ENCODE data around the gene CCSER1. TPM values are rescaled to one million over a fixed set of nuclear protein-coding genes. Genes with fewer than 3 reads are reported as not detected.
A peak's percentile ranks its signal among the peaks of the same experiment; 100 is the strongest.

The CCSER1 gene
- total RNA-seq, 3 donors from 2014 or later (not counting 1 experiment from before 2014, with no cell fraction given): 0.87 to 1.1 (median 1.1) TPM

DNA sequence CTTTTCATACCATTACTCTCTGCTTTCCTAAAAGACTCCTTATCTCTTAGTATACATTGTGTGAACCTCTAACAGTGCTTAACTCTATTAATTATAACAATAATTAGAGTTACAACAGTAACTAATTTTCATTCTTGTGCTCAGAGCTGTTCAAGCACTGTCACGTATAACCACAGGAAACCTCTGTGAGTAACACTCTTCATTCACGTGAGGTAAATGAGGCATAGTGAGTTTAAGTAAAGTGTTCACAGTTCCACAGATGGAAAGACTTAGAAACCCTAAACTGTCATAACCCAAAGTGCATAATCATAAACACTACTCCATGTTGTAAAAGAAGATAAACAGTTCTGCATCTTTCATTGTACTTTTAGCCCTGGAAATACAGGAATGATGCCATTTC, 222.4 kb downstream of the CCSER1 start:
- TF ChIP-seq, protein P1, sequence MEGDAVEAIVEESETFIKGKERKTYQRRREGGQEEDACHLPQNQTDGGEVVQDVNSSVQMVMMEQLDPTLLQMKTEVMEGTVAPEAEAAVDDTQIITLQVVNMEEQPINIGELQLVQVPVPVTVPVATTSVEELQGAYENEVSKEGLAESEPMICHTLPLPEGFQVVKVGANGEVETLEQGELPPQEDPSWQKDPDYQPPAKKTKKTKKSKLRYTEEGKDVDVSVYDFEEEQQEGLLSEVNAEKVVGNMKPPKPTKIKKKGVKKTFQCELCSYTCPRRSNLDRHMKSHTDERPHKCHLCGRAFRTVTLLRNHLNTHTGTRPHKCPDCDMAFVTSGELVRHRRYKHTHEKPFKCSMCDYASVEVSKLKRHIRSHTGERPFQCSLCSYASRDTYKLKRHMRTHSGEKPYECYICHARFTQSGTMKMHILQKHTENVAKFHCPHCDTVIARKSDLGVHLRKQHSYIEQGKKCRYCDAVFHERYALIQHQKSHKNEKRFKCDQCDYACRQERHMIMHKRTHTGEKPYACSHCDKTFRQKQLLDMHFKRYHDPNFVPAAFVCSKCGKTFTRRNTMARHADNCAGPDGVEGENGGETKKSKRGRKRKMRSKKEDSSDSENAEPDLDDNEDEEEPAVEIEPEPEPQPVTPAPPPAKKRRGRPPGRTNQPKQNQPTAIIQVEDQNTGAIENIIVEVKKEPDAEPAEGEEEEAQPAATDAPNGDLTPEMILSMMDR (IDR thresholded peaks at IDR 0.05): no peak
- Histone ChIP-seq H3K27ac (ENCODE audit: low read length) (no peak overlapping the region), H3K4me3 (ENCODE audit: low read length) (no peak overlapping the region), H3K36me3 (ENCODE audit: control insufficient read depth, insufficient read depth, low read length) (no peaks in the 10 kb centered on the region), H3K4me1 (ENCODE audit: control insufficient read depth, insufficient read depth, low read length) (no peaks in the 10 kb centered on the region), H3K9me3 (ENCODE audit: control insufficient read depth, insufficient read depth, low read length) (no peaks in the 10 kb centered on the region), H3K27me3 (ENCODE audit: control insufficient read depth, insufficient read depth, low read length) (no peaks in the 10 kb centered on the region)
- no CpG with 5 or more reads among the region's 2 CpGs for WGBS (ENCODE audit: insufficient coverage)
- Mint-ChIP-seq H3K36me3 (no peaks in the 10 kb centered on the region), H3K4me1 (no peaks in the 10 kb centered on the region), H3K4me3 (no peak overlapping the region), H3K27ac (no peak overlapping the region), H3K9me3 (peaks cover 0 to 2% of the 10 kb centered on the region in 2 donors), H3K27me3 (ENCODE audit: low read depth in 2 of 2) (no peaks in the 10 kb centered on the region)
- DNase-seq: no peak
- ATAC-seq: peak in 2 of 3 donors; percentile 46 to 63
- intact Hi-C loops (cut with micrococcal nuclease): no loop called here

DNA sequence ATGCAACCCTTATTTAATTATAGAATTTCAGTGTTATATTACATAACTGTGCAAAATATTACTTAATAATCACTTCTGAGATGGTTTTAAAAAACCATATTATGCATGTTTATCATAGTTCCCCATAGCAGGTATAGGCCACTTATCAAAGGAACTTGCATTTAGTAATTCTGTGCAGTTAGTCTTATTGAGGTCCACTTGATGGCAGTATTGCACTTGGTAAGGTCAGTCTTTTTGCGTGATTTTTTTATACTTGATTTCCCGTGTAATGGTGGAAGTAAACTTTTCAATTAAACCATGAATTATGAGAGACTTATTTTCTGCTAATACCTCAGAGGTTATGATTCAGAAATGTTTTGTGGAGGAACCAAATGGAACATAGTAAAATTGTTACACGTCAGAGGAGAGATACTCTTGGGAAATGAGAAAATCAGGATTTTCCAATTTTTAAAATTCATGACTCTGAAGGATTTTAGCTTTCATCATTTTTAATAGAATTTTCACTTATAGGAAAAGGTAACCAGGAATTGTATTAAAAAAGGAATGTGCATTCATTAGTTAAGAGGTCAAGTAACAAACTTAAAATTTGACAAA, 230.0 kb downstream of the CCSER1 start:
- Histone ChIP-seq H3K4me1 (ENCODE audit: control insufficient read depth, insufficient read depth, low read length) (no peaks in the 10 kb centered on the region), H3K4me3 (ENCODE audit: low read length) (no peak overlapping the region), H3K9me3 (ENCODE audit: control insufficient read depth, insufficient read depth, low read length) (no peaks in the 10 kb centered on the region), H3K27me3 (ENCODE audit: control insufficient read depth, insufficient read depth, low read length) (no peaks in the 10 kb centered on the region), H3K27ac (ENCODE audit: low read length) (no peak overlapping the region), H3K36me3 (ENCODE audit: control insufficient read depth, insufficient read depth, low read length) (no peaks in the 10 kb centered on the region)
- H3K27ac Mint-ChIP-seq: no peak overlapping the region
- intact Hi-C loops (cut with micrococcal nuclease): no loop called here
- H3K4me3 Mint-ChIP-seq: no peak overlapping the region
- TF ChIP-seq, protein P1 (IDR thresholded peaks at IDR 0.05): no peak
- H3K27me3 Mint-ChIP-seq (ENCODE audit: low read depth in 2 of 2): no peaks in the 10 kb centered on the region
- H3K9me3 Mint-ChIP-seq: peaks cover 0 to 2% of the 10 kb centered on the region in 2 donors
- H3K36me3 Mint-ChIP-seq: no peaks in the 10 kb centered on the region
- ATAC-seq (no peak), DNase-seq (no peak)
- H3K4me1 Mint-ChIP-seq: no peaks in the 10 kb centered on the region
- 0% methylated on average over 1 of the region's 3 CpGs for WGBS (ENCODE audit: insufficient coverage)

DNA sequence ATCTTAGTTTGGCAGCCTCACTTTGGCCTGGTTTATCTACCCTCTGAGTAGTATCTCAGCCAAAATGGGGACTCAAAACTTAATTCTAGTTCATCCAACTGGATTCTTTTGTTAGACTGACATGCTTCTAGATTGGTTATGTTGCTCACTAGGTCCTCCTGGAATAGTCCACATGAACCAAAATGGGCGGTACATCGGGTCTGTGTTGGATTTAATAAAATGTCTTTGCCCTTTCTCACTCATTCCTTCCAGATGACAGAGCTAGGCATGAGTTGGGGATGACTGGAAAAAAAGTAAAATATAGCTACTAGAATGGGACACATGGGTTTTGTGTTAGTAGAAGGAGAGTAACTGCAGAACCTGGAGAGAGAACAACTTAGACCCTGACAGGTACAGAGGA, 247.9 kb downstream of the CCSER1 start:
- H3K36me3 Mint-ChIP-seq: no peaks in the 10 kb centered on the region
- no peaks in the 10 kb centered on the region for H3K4me1 ChIP-seq (ENCODE audit: control insufficient read depth, insufficient read depth, low read length)
- 60% methylated on average over 1 of the region's 2 CpGs for WGBS (ENCODE audit: insufficient coverage)
- ATAC-seq (no peak), DNase-seq (no peak)
- intact Hi-C loops (cut with micrococcal nuclease): no loop called here
- H3K4me3 ChIP-seq (ENCODE audit: low read length): no peak overlapping the region
- H3K27me3 ChIP-seq (ENCODE audit: control insufficient read depth, insufficient read depth, low read length): no peaks in the 10 kb centered on the region
- H3K27ac ChIP-seq (ENCODE audit: low read length): no peak overlapping the region
- H3K36me3 ChIP-seq (ENCODE audit: control insufficient read depth, insufficient read depth, low read length): no peaks in the 10 kb centered on the region
- H3K9me3 ChIP-seq (ENCODE audit: control insufficient read depth, insufficient read depth, low read length): no peaks in the 10 kb centered on the region
- H3K4me3 Mint-ChIP-seq: no peak overlapping the region
- no peaks in the 10 kb centered on the region for H3K4me1 Mint-ChIP-seq
- peaks cover 2 to 5% of the 10 kb centered on the region in 2 donors for H3K9me3 Mint-ChIP-seq
- H3K27me3 Mint-ChIP-seq (ENCODE audit: low read depth in 2 of 2): no peaks in the 10 kb centered on the region
- H3K27ac Mint-ChIP-seq: no peak overlapping the region
- TF ChIP-seq, protein P1 (IDR thresholded peaks at IDR 0.05): no peak

DNA sequence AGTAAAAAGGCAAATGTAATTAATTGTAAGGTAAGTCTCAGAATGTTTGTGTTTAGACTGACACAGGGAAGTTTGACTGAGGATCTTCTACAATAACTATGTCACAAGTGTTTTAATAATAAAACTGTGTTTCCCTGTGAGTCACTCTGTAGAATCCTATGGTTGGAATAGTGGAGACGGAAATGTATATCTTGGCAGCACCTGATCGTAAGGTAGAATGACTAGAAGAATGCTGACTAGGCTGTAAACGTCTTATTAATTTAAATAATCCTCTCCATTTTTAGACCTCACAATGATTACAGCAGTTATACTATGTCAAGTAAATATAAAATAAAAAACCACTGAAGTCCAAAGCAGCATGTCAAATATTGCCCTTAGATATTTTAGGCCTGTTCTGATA, 266.0 kb downstream of the CCSER1 start:
- Mint-ChIP-seq H3K36me3 (no peaks in the 10 kb centered on the region), H3K4me1 (no peaks in the 10 kb centered on the region), H3K27me3 (ENCODE audit: low read depth in 2 of 2) (no peaks in the 10 kb centered on the region), H3K9me3 (peaks cover 2 to 4% of the 10 kb centered on the region in 2 donors), H3K27ac (no peak overlapping the region), H3K4me3 (no peak overlapping the region)
- H3K9me3 ChIP-seq (ENCODE audit: control insufficient read depth, insufficient read depth, low read length): no peaks in the 10 kb centered on the region
- H3K4me1 ChIP-seq (ENCODE audit: control insufficient read depth, insufficient read depth, low read length): no peaks in the 10 kb centered on the region
- H3K27me3 ChIP-seq (ENCODE audit: control insufficient read depth, insufficient read depth, low read length): no peaks in the 10 kb centered on the region
- WGBS (ENCODE audit: insufficient coverage): no CpG with 5 or more reads among the region's 3 CpGs
- intact Hi-C loops (cut with micrococcal nuclease): no loop called here
- no peak for ATAC-seq
- no peak overlapping the region for H3K27ac ChIP-seq (ENCODE audit: low read length)
- no peak for DNase-seq
- no peaks in the 10 kb centered on the region for H3K36me3 ChIP-seq (ENCODE audit: control insufficient read depth, insufficient read depth, low read length)
- no peak overlapping the region for H3K4me3 ChIP-seq (ENCODE audit: low read length)
- TF ChIP-seq, protein P1 (IDR thresholded peaks at IDR 0.05): no peak
